A673 (cell line): Measurements from ENCODE around the gene MTAP. TPM values are rescaled to one million over a fixed set of nuclear protein-coding genes. Genes with fewer than 3 reads are reported as not detected.

Experiments
- BruUV-seq: library from RNA; stranded (reverse); fragments of 400-500 nt; replicated peaks from 2 replicates; lab custom pipeline; 2021; lab: Mats Ljungman, UMichigan
- CTCF ChIA-PET: fragments of 300-600 bp; sonication (Branson Sonifier 250); formaldehyde crosslinking; loops from one replicate; lab custom pipeline; 2022; ENCODE audit warnings: antibody characterized with exemption; lab: Charles Lee
- POLR2A ChIA-PET: fragments of 300-600 bp; sonication (Branson Sonifier 250); formaldehyde crosslinking; loops from one replicate; lab custom pipeline; 2022; ENCODE audit warnings: antibody characterized with exemption; ENCODE audit not compliant: low non-redundant PET; lab: Charles Lee
- DNase-seq: peaks from one replicate; pipeline ENCODE4 v3.0.0-alpha.2; 2015; ENCODE audit warnings: low spot score
- H3K27ac ChIP-seq: fragments of 200-600 bp; sonication (generic); 2 replicates; pipeline ENCODE4 v1.5.1; 2016; ENCODE audit warnings: mixed run types, low read depth, mild to moderate bottlenecking, mixed read lengths, antibody characterized with exemption, low read length; ENCODE audit not compliant: poor library complexity, severe bottlenecking
- H3K27me3 ChIP-seq: fragments of 200-600 bp; sonication (generic); replicated peaks from 2 replicates; pipeline ENCODE4 v1.6.1; 2017; ENCODE audit warnings: mixed run types, low read depth, mild to moderate bottlenecking, mixed read lengths, antibody characterized with exemption, low read length; ENCODE audit not compliant: insufficient read depth, poor library complexity
- H3K36me3 ChIP-seq: fragments of 200-600 bp; sonication (generic); 2 replicates; pipeline ENCODE4 v1.6.1; 2016; ENCODE audit warnings: mixed run types, mild to moderate bottlenecking, mixed read lengths, antibody characterized with exemption, low read length; ENCODE audit not compliant: insufficient read depth, poor library complexity, severe bottlenecking
- H3K4me1 ChIP-seq: fragments of 200-600 bp; sonication (generic); 2 replicates; pipeline ENCODE4 v1.6.1; 2017; ENCODE audit warnings: mixed run types, mild to moderate bottlenecking, mixed read lengths, antibody characterized with exemption, low read length; ENCODE audit not compliant: insufficient read depth, poor library complexity, severe bottlenecking
- H3K4me3 ChIP-seq: fragments of 200-600 bp; sonication (generic); 2 replicates; pipeline ENCODE4 v1.5.1; 2016; ENCODE audit warnings: low read depth, mixed run types, mild to moderate bottlenecking, mixed read lengths, low read length; ENCODE audit not compliant: poor library complexity, severe bottlenecking
- H3K9me3 ChIP-seq: fragments of 200-600 bp; sonication (generic); 2 replicates; pipeline ENCODE4 v1.6.1; 2016; ENCODE audit warnings: mixed run types, low read depth, mild to moderate bottlenecking, mixed read lengths, antibody characterized with exemption, low read length; ENCODE audit not compliant: poor library complexity, severe bottlenecking
- CTCF ChIP-seq: fragments of 300-800, 200-600 bp; sonication (generic); conservative IDR thresholded peaks from 2 replicates; pipeline ENCODE4 v1.5.1; 2017; ENCODE audit warnings: low read depth, mild to moderate bottlenecking, antibody characterized with exemption, low read length, moderate library complexity, mixed read lengths
- EZH2 ChIP-seq: fragments of 200-600 bp; sonication (generic); IDR thresholded peaks from 2 replicates; pipeline ENCODE4 v1.6.1; 2017; ENCODE audit warnings: borderline replicate concordance, low read depth, mild to moderate bottlenecking, mixed read lengths, antibody characterized with exemption, low read length; ENCODE audit not compliant: poor library complexity, severe bottlenecking
- intact Hi-C: fragments of 100-400 bp; cut with micrococcal nuclease; formaldehyde crosslinking; loops from one replicate; pipeline ENCODE4 v1.10.0; 2022; ENCODE audit not compliant: unreplicated experiment
- total RNA-seq: library from RNA; stranded (reverse); gene quantifications from 2 replicates; pipeline ENCODE4 v1.2.3, GENCODE V29; 2021

MTAP gene
- total RNA-seq, 1 experiment from 2014 or later: 39.2 TPM

- ChIA-PET POLR2A (no interaction called here), CTCF (no interaction called here)
- Histone ChIP-seq H3K27me3 (no peaks in the 10 kb centered on the region), H3K4me1 (no peaks in the 10 kb centered on the region), H3K36me3 (no peaks in the 10 kb centered on the region), H3K9me3 (no peaks in the 10 kb centered on the region), H3K4me3 (no peak overlapping the region), H3K27ac (no peak overlapping the region)
- no TSS peak for BruUV-seq
- TF ChIP-seq CTCF (no peak), EZH2 (no peak)
- intact Hi-C loops: no loop called here
- no peak for DNase-seq
Measured at GRCh38 chr9:21967702-21968101, 165.3 kb downstream of the MTAP start.

- TF ChIP-seq EZH2 (no peak), CTCF (no peak)
- intact Hi-C loops: no loop called here
- Histone ChIP-seq H3K4me3 (no peak overlapping the region), H3K36me3 (no peaks in the 10 kb centered on the region), H3K27ac (no peak overlapping the region), H3K27me3 (no peaks in the 10 kb centered on the region), H3K4me1 (no peaks in the 10 kb centered on the region), H3K9me3 (no peaks in the 10 kb centered on the region)
- POLR2A ChIA-PET: no interaction called here
- no TSS peak for BruUV-seq
- DNase-seq: no peak
- CTCF ChIA-PET: no interaction called here
Measured at GRCh38 chr9:21968331-21969010, 166.0 kb downstream of the MTAP start.

GRCh38 chr9:21969011-21969940 is 166.8 kb downstream of the MTAP start:
- ChIA-PET POLR2A (no interaction called here), CTCF (no interaction called here)
- intact Hi-C loops: no loop called here
- Histone ChIP-seq H3K9me3 (no peaks in the 10 kb centered on the region), H3K4me1 (no peaks in the 10 kb centered on the region), H3K27me3 (no peaks in the 10 kb centered on the region), H3K4me3 (no peak overlapping the region), H3K27ac (no peak overlapping the region), H3K36me3 (no peaks in the 10 kb centered on the region)
- DNase-seq: no peak
- TF ChIP-seq CTCF (no peak), EZH2 (no peak)
- no TSS peak for BruUV-seq
